Measurements from ENCODE around the gene WDR19. TPM values are rescaled to one million over a fixed set of nuclear protein-coding genes. Genes with fewer than 3 reads are reported as not detected.

WDR19 gene
- total and polyA plus RNA-seq, 11 donors = 4.3 to 15.6 (median 8.1) TPM

GRCh38 chr4:39255266-39255665 is 72.9 kb downstream of the WDR19 start:
- H3K27me3 ChIP-seq = no peaks in the 10 kb centered on the region
- no peak overlapping the region for H3K27ac ChIP-seq
- TF ChIP-seq, protein P1, sequence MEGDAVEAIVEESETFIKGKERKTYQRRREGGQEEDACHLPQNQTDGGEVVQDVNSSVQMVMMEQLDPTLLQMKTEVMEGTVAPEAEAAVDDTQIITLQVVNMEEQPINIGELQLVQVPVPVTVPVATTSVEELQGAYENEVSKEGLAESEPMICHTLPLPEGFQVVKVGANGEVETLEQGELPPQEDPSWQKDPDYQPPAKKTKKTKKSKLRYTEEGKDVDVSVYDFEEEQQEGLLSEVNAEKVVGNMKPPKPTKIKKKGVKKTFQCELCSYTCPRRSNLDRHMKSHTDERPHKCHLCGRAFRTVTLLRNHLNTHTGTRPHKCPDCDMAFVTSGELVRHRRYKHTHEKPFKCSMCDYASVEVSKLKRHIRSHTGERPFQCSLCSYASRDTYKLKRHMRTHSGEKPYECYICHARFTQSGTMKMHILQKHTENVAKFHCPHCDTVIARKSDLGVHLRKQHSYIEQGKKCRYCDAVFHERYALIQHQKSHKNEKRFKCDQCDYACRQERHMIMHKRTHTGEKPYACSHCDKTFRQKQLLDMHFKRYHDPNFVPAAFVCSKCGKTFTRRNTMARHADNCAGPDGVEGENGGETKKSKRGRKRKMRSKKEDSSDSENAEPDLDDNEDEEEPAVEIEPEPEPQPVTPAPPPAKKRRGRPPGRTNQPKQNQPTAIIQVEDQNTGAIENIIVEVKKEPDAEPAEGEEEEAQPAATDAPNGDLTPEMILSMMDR (IDR thresholded peaks at IDR 0.05) = no peak
- no peak for TF ChIP-seq POLR2A (IDR thresholded peaks at IDR 0.05)
- no peaks in the 10 kb centered on the region for H3K9me3 ChIP-seq
- peaks cover 0 to 68% (median 18%) of the 10 kb centered on the region in 9 donors for H3K36me3 ChIP-seq
- no peak for DNase-seq
- no peak overlapping the region for H3K4me3 ChIP-seq
- no peaks in the 10 kb centered on the region for H3K4me1 ChIP-seq
- no peak for ATAC-seq
- WGBS, 4 donors = 52 to 68% (median 60%) methylated on average over 2 of the region's 2 CpGs
- intact Hi-C loops (cut with DNase I) = no loop called here

GRCh38 chr4:39255871-39256270 is 73.5 kb downstream of the WDR19 start:
- DNase-seq (no peak), ATAC-seq (no peak)
- H3K9me3 ChIP-seq = no peaks in the 10 kb centered on the region
- H3K27me3 ChIP-seq = no peaks in the 10 kb centered on the region
- peaks cover 0 to 73% (median 18%) of the 10 kb centered on the region in 9 donors for H3K36me3 ChIP-seq
- 72 to 78% (median 75%) methylated on average over 5 of the region's 5 CpGs for WGBS, 4 donors
- no peak overlapping the region for H3K4me3 ChIP-seq
- TF ChIP-seq POLR2A (IDR thresholded peaks at IDR 0.05) = no peak
- TF ChIP-seq, protein P1 (IDR thresholded peaks at IDR 0.05) = no peak
- H3K27ac ChIP-seq = no peak overlapping the region
- H3K4me1 ChIP-seq = no peaks in the 10 kb centered on the region
- intact Hi-C loops (cut with DNase I) = no loop called here

DNA sequence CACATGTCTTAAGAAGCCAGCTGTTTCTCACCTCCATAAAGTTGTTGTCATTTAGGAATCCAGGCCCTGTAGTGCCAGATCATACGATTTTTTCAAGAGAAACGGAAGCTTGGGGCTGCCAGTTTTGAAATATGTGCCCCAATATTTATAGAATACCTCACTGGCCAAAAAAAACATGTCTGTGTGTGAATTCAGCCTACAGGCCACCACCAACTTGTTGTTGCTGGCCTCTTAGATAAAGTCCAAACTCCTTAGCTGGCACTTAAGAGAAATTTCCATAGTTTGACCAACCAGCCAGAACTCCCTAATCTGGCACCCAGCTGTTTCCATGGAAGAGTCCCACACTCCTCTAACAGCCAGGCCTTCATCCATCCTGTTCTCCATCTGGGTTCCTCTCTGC is 74.1 kb downstream of the WDR19 start:
- Histone ChIP-seq H3K4me1 (no peaks in the 10 kb centered on the region), H3K27me3 (no peaks in the 10 kb centered on the region), H3K36me3 (peaks cover 0 to 73% (median 18%) of the 10 kb centered on the region in 9 donors), H3K27ac (no peak overlapping the region), H3K9me3 (no peaks in the 10 kb centered on the region), H3K4me3 (no peak overlapping the region)
- intact Hi-C loops (cut with DNase I) = no loop called here
- no peak for TF ChIP-seq POLR2A (IDR thresholded peaks at IDR 0.05)
- TF ChIP-seq, protein P1 (IDR thresholded peaks at IDR 0.05) = no peak
- WGBS, 4 donors = 78 to 89% (median 85%) methylated on average over 2 of the region's 2 CpGs
- ATAC-seq (no peak), DNase-seq (no peak)

- Histone ChIP-seq H3K4me3 (no peak overlapping the region), H3K4me1 (no peaks in the 10 kb centered on the region), H3K36me3 (peaks cover 0 to 57% (median 11%) of the 10 kb centered on the region in 9 donors), H3K27ac (no peak overlapping the region), H3K27me3 (no peaks in the 10 kb centered on the region), H3K9me3 (no peaks in the 10 kb centered on the region)
- 93 to 98% (median 96%) methylated on average over 4 of the region's 4 CpGs for WGBS, 4 donors
- TF ChIP-seq, protein P1 (IDR thresholded peaks at IDR 0.05) = no peak
- TF ChIP-seq POLR2A (IDR thresholded peaks at IDR 0.05) = no peak
- no peak for ATAC-seq
- intact Hi-C loops (cut with DNase I) = no loop called here
- no peak for DNase-seq
Observed at GRCh38 chr4:39259571-39260330, 77.4 kb downstream of the WDR19 start.
